ENCODE measurements around the gene BLOC1S4.

The BLOC1S4 gene

GRCh38 chr4:6680372-6681034 is 35.5 kb upstream of the BLOC1S4 start:
- H3K27ac ChIP-seq (ENCODE audit: low read depth, low read length), result no peak overlapping the region
- peaks cover 0 to 4% of the 10 kb centered on the region in 2 donors for H3K36me3 ChIP-seq (ENCODE audit: control insufficient read depth in 1 of 2, insufficient read depth in 2 of 2, low read length in 2 of 2)
- H3K4me1 ChIP-seq (ENCODE audit: control insufficient read depth in 1 of 2, insufficient read depth in 2 of 2, low read length in 2 of 2), result peaks cover 8 to 20% of the 10 kb centered on the region in 2 donors
- no peak overlapping the region for H3K4me3 ChIP-seq (ENCODE audit: low read depth in 1 of 2, low read length in 2 of 2)
- H3K9me3 ChIP-seq (ENCODE audit: control insufficient read depth in 1 of 2, low read length in 2 of 2), result no peaks in the 10 kb centered on the region
- H3K9ac ChIP-seq (ENCODE audit: low read depth in 1 of 2, low read length in 2 of 2), result no peak overlapping the region
- H3K27me3 ChIP-seq (ENCODE audit: control insufficient read depth in 1 of 2, insufficient read depth in 2 of 2, low read length in 2 of 2), result no peaks in the 10 kb centered on the region

GRCh38 chr4:6681191-6681590 is 34.8 kb upstream of the BLOC1S4 start:
- Histone ChIP-seq H3K27me3 (ENCODE audit: control insufficient read depth in 1 of 2, insufficient read depth in 2 of 2, low read length in 2 of 2) (no peaks in the 10 kb centered on the region), H3K4me3 (ENCODE audit: low read depth in 1 of 2, low read length in 2 of 2) (no peak overlapping the region), H3K36me3 (ENCODE audit: control insufficient read depth in 1 of 2, insufficient read depth in 2 of 2, low read length in 2 of 2) (peaks cover 0 to 4% of the 10 kb centered on the region in 2 donors), H3K9ac (ENCODE audit: low read depth in 1 of 2, low read length in 2 of 2) (no peak overlapping the region), H3K9me3 (ENCODE audit: control insufficient read depth in 1 of 2, low read length in 2 of 2) (no peaks in the 10 kb centered on the region), H3K4me1 (ENCODE audit: control insufficient read depth in 1 of 2, insufficient read depth in 2 of 2, low read length in 2 of 2) (peaks cover under 1 to 13% of the 10 kb centered on the region in 2 donors), H3K27ac (ENCODE audit: low read depth, low read length) (no peak overlapping the region)

GRCh38 chr4:6682862-6683590 is 32.9 kb upstream of the BLOC1S4 start:
- Histone ChIP-seq H3K4me1 (ENCODE audit: control insufficient read depth in 1 of 2, insufficient read depth in 2 of 2, low read length in 2 of 2) (no peaks in the 10 kb centered on the region), H3K4me3 (ENCODE audit: low read depth in 1 of 2, low read length in 2 of 2) (no peak overlapping the region), H3K27me3 (ENCODE audit: control insufficient read depth in 1 of 2, insufficient read depth in 2 of 2, low read length in 2 of 2) (no peaks in the 10 kb centered on the region), H3K27ac (ENCODE audit: low read depth, low read length) (no peak overlapping the region), H3K9me3 (ENCODE audit: control insufficient read depth in 1 of 2, low read length in 2 of 2) (no peaks in the 10 kb centered on the region), H3K9ac (ENCODE audit: low read depth in 1 of 2, low read length in 2 of 2) (no peak overlapping the region), H3K36me3 (ENCODE audit: control insufficient read depth in 1 of 2, insufficient read depth in 2 of 2, low read length in 2 of 2) (peaks cover 0 to 4% of the 10 kb centered on the region in 2 donors)

GRCh38 chr4:6684656-6685055 is 31.3 kb upstream of the BLOC1S4 start:
- no peak overlapping the region for H3K9ac ChIP-seq (ENCODE audit: low read depth in 1 of 2, low read length in 2 of 2)
- H3K36me3 ChIP-seq (ENCODE audit: control insufficient read depth in 1 of 2, insufficient read depth in 2 of 2, low read length in 2 of 2), result no peaks in the 10 kb centered on the region
- no peaks in the 10 kb centered on the region for H3K27me3 ChIP-seq (ENCODE audit: control insufficient read depth in 1 of 2, insufficient read depth in 2 of 2, low read length in 2 of 2)
- H3K27ac ChIP-seq (ENCODE audit: low read depth, low read length), result no peak overlapping the region
- no peaks in the 10 kb centered on the region for H3K9me3 ChIP-seq (ENCODE audit: control insufficient read depth in 1 of 2, low read length in 2 of 2)
- peaks cover 9 to 10% of the 10 kb centered on the region in 2 donors for H3K4me1 ChIP-seq (ENCODE audit: control insufficient read depth in 1 of 2, insufficient read depth in 2 of 2, low read length in 2 of 2)
- no peak overlapping the region for H3K4me3 ChIP-seq (ENCODE audit: low read depth in 1 of 2, low read length in 2 of 2)

- H3K4me1 ChIP-seq (ENCODE audit: control insufficient read depth in 1 of 2, insufficient read depth in 2 of 2, low read length in 2 of 2), result peaks cover 9 to 16% of the 10 kb centered on the region in 2 donors
- no peak overlapping the region for H3K9ac ChIP-seq (ENCODE audit: low read depth in 1 of 2, low read length in 2 of 2)
- no peaks in the 10 kb centered on the region for H3K27me3 ChIP-seq (ENCODE audit: control insufficient read depth in 1 of 2, insufficient read depth in 2 of 2, low read length in 2 of 2)
- no peak overlapping the region for H3K27ac ChIP-seq (ENCODE audit: low read depth, low read length)
- H3K36me3 ChIP-seq (ENCODE audit: control insufficient read depth in 1 of 2, insufficient read depth in 2 of 2, low read length in 2 of 2), result no peaks in the 10 kb centered on the region
- H3K9me3 ChIP-seq (ENCODE audit: control insufficient read depth in 1 of 2, low read length in 2 of 2), result no peaks in the 10 kb centered on the region
- no peak overlapping the region for H3K4me3 ChIP-seq (ENCODE audit: low read depth in 1 of 2, low read length in 2 of 2)
These were observed 29.7 kb upstream of the BLOC1S4 start for GRCh38 chr4:6686104-6686787.

GRCh38 chr4:6687947-6688878 is 27.8 kb upstream of the BLOC1S4 start:
- Histone ChIP-seq H3K9ac (ENCODE audit: low read depth in 1 of 2, low read length in 2 of 2) (no peak overlapping the region), H3K4me1 (ENCODE audit: control insufficient read depth in 1 of 2, insufficient read depth in 2 of 2, low read length in 2 of 2) (peaks cover 9 to 16% of the 10 kb centered on the region in 2 donors), H3K27me3 (ENCODE audit: control insufficient read depth in 1 of 2, insufficient read depth in 2 of 2, low read length in 2 of 2) (no peaks in the 10 kb centered on the region), H3K27ac (ENCODE audit: low read depth, low read length) (no peak overlapping the region), H3K9me3 (ENCODE audit: control insufficient read depth in 1 of 2, low read length in 2 of 2) (no peaks in the 10 kb centered on the region), H3K4me3 (ENCODE audit: low read depth in 1 of 2, low read length in 2 of 2) (no peak overlapping the region), H3K36me3 (ENCODE audit: control insufficient read depth in 1 of 2, insufficient read depth in 2 of 2, low read length in 2 of 2) (no peaks in the 10 kb centered on the region)

- peak overlapping the region in 1 of 2 donors; percentile 29 for H3K9ac ChIP-seq (ENCODE audit: low read depth in 1 of 2, low read length in 2 of 2)
- peak overlapping the region; percentile 55 to 62 for H3K4me3 ChIP-seq (ENCODE audit: low read depth in 1 of 2, low read length in 2 of 2)
- peak overlapping the region; percentile 36 for H3K27ac ChIP-seq (ENCODE audit: low read depth, low read length)
- H3K36me3 ChIP-seq (ENCODE audit: control insufficient read depth in 1 of 2, insufficient read depth in 2 of 2, low read length in 2 of 2), result no peaks in the 10 kb centered on the region
- no peaks in the 10 kb centered on the region for H3K27me3 ChIP-seq (ENCODE audit: control insufficient read depth in 1 of 2, insufficient read depth in 2 of 2, low read length in 2 of 2)
- H3K9me3 ChIP-seq (ENCODE audit: control insufficient read depth in 1 of 2, low read length in 2 of 2), result no peaks in the 10 kb centered on the region
- H3K4me1 ChIP-seq (ENCODE audit: control insufficient read depth in 1 of 2, insufficient read depth in 2 of 2, low read length in 2 of 2), result peaks cover 13 to 20% of the 10 kb centered on the region in 2 donors
These were observed 27.0 kb upstream of the BLOC1S4 start for GRCh38 chr4:6688879-6689505.

- Histone ChIP-seq H3K9ac (ENCODE audit: low read depth in 1 of 2, low read length in 2 of 2) (peak overlapping the region in 1 of 2 donors; percentile 29), H3K4me1 (ENCODE audit: control insufficient read depth in 1 of 2, insufficient read depth in 2 of 2, low read length in 2 of 2) (peaks cover 19 to 23% of the 10 kb centered on the region in 2 donors), H3K4me3 (ENCODE audit: low read depth in 1 of 2, low read length in 2 of 2) (peak overlapping the region; percentile 55 to 62), H3K9me3 (ENCODE audit: control insufficient read depth in 1 of 2, low read length in 2 of 2) (no peaks in the 10 kb centered on the region), H3K36me3 (ENCODE audit: control insufficient read depth in 1 of 2, insufficient read depth in 2 of 2, low read length in 2 of 2) (no peaks in the 10 kb centered on the region), H3K27me3 (ENCODE audit: control insufficient read depth in 1 of 2, insufficient read depth in 2 of 2, low read length in 2 of 2) (no peaks in the 10 kb centered on the region), H3K27ac (ENCODE audit: low read depth, low read length) (peak overlapping the region; percentile 13)
These were observed 26.4 kb upstream of the BLOC1S4 start for GRCh38 chr4:6689506-6689960.

GRCh38 chr4:6692379-6692778 is 23.6 kb upstream of the BLOC1S4 start:
- no peaks in the 10 kb centered on the region for H3K36me3 ChIP-seq (ENCODE audit: control insufficient read depth in 1 of 2, insufficient read depth in 2 of 2, low read length in 2 of 2)
- peaks cover 37 to 46% of the 10 kb centered on the region in 2 donors for H3K4me1 ChIP-seq (ENCODE audit: control insufficient read depth in 1 of 2, insufficient read depth in 2 of 2, low read length in 2 of 2)
- H3K4me3 ChIP-seq (ENCODE audit: low read depth in 1 of 2, low read length in 2 of 2), result no peak overlapping the region
- no peak overlapping the region for H3K9ac ChIP-seq (ENCODE audit: low read depth in 1 of 2, low read length in 2 of 2)
- H3K27me3 ChIP-seq (ENCODE audit: control insufficient read depth in 1 of 2, insufficient read depth in 2 of 2, low read length in 2 of 2), result no peaks in the 10 kb centered on the region
- H3K9me3 ChIP-seq (ENCODE audit: control insufficient read depth in 1 of 2, low read length in 2 of 2), result no peaks in the 10 kb centered on the region
- no peak overlapping the region for H3K27ac ChIP-seq (ENCODE audit: low read depth, low read length)
